ENCODE data around the gene FRMD3. TPM values are rescaled to one million over a fixed set of nuclear protein-coding genes. Genes with fewer than 3 reads are reported as not detected.

Gene FRMD3
- total RNA-seq, 1 experiment from 2014 or later = 14.5 TPM

GRCh38 chr9:83280790-83281189, 257.4 kb downstream of the FRMD3 start:
- H3K9me3 ChIP-seq (ENCODE audit: control insufficient read depth, insufficient read depth, low read depth, low read length) = no peaks in the 10 kb centered on the region
- intact Hi-C loops (cut with micrococcal nuclease; ENCODE audit: unreplicated experiment) (no loop called here), in situ Hi-C loops (cut with HindIII; ENCODE audit: low pct_unique_long_range_greater_than_20kb, low sequenced_read_pairs) (no loop called here)
- no peak for ATAC-seq
- DNase-seq (ENCODE audit: low read depth, low spot score) = no peak
- TF ChIP-seq CTCF (IDR thresholded peaks at IDR 0.05) (no peak), POLR2AphosphoS5 (IDR thresholded peaks at IDR 0.05; ENCODE audit: low read depth, low read length) (no peak), TCF7L2 (IDR thresholded peaks at IDR 0.05; ENCODE audit: low read depth, low read length) (no peak), REST (IDR thresholded peaks at IDR 0.05; ENCODE audit: insufficient read depth in 1 of 2, low read depth in 2 of 2, low read length in 1 of 2) (no peak), SIN3A (IDR thresholded peaks at IDR 0.05; ENCODE audit: borderline replicate concordance, insufficient read depth, low read depth, low read length) (no peak)
- POLR2A ChIA-PET = no interaction called here
- no peaks in the 10 kb centered on the region for H3K36me3 ChIP-seq (ENCODE audit: control insufficient read depth, insufficient read depth, low read length)
- H3K27me3 ChIP-seq (ENCODE audit: control insufficient read depth, insufficient read depth, low read length) = no peaks in the 10 kb centered on the region
- no peak overlapping the region for H3K4me3 ChIP-seq (ENCODE audit: low read depth in 2 of 2, low read length in 2 of 2)
- CTCF ChIA-PET = no interaction called here
- BruUV-seq (replicated peaks) = no TSS peak
- H3K4me1 ChIP-seq (ENCODE audit: control insufficient read depth, insufficient read depth, low read length) = peaks cover 5% of the 10 kb centered on the region; the same call in 1 of the 2 replicates
- H3K27ac ChIP-seq (ENCODE audit: low read length) = no peak overlapping the region

GRCh38 chr9:83280268-83280667, 257.9 kb downstream of the FRMD3 start:
- BruUV-seq (replicated peaks) = no TSS peak
- Histone ChIP-seq H3K4me3 (ENCODE audit: low read depth in 2 of 2, low read length in 2 of 2) (no peak overlapping the region), H3K27me3 (ENCODE audit: control insufficient read depth, insufficient read depth, low read length) (no peaks in the 10 kb centered on the region), H3K27ac (ENCODE audit: low read length) (no peak overlapping the region), H3K4me1 (ENCODE audit: control insufficient read depth, insufficient read depth, low read length) (peaks cover 5% of the 10 kb centered on the region; the same call in 1 of the 2 replicates), H3K9me3 (ENCODE audit: control insufficient read depth, insufficient read depth, low read depth, low read length) (no peaks in the 10 kb centered on the region), H3K36me3 (ENCODE audit: control insufficient read depth, insufficient read depth, low read length) (no peaks in the 10 kb centered on the region)
- DNase-seq (ENCODE audit: low read depth, low spot score) (no peak), ATAC-seq (no peak)
- in situ Hi-C loops (cut with HindIII; ENCODE audit: low pct_unique_long_range_greater_than_20kb, low sequenced_read_pairs) = no loop called here
- ChIA-PET POLR2A (no interaction called here), CTCF (no interaction called here)
- no peak for TF ChIP-seq REST (IDR thresholded peaks at IDR 0.05; ENCODE audit: insufficient read depth in 1 of 2, low read depth in 2 of 2, low read length in 1 of 2)
- TF ChIP-seq TCF7L2 (IDR thresholded peaks at IDR 0.05; ENCODE audit: low read depth, low read length) = no peak
- TF ChIP-seq CTCF (IDR thresholded peaks at IDR 0.05) = no peak
- TF ChIP-seq SIN3A (IDR thresholded peaks at IDR 0.05; ENCODE audit: borderline replicate concordance, insufficient read depth, low read depth, low read length) = no peak
- TF ChIP-seq POLR2AphosphoS5 (IDR thresholded peaks at IDR 0.05; ENCODE audit: low read depth, low read length) = no peak
- intact Hi-C loops (cut with micrococcal nuclease; ENCODE audit: unreplicated experiment) = no loop called here

All from Panc1 (cell line).